Right renal pelvis (tissue), 4 donors: ENCODE data around the gene CDH20. TPM values are rescaled to one million over a fixed set of nuclear protein-coding genes. Genes with fewer than 3 reads are reported as not detected.

Experiments used
- DNase-seq, 4 donors: peaks; one replicate each; pipeline ENCODE4 v3.0.0-alpha.2; 2013; ENCODE audit warnings: low read depth in 4 of 4, low spot score in 3 of 4, missing footprints in 1 of 4
- polyA plus RNA-seq, 4 donors: library from polyadenylated mRNA; unstranded; fragments of 120-200 nt; gene quantifications; one replicate each; pipeline ENCODE4 v1.2.1, GENCODE V29; 2013; ENCODE audit not compliant: insufficient read length in 4 of 4

Gene CDH20
- polyA plus RNA-seq, 4 donors: 3.1 to 4.3 (median 3.6) TPM

DNA sequence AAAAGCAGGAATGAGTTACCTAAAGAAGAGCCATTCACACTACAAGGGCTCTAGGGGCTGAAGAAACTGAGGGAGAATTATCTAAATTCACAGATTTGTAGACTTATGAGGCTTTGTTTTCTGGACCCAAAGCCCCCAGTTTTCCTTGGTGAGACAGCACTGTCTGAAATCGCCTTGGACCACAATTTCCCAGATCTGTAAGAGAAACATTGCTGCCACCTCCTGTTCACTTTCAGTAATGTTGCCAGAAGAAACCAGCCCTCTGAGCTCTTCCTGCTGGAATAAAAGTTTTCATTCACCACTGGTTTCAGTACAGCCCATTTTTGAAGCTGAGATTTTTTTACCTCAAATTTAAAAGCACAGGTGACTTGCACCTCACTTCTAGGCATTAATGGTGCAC, 169.2 kb downstream of the CDH20 start:
- peak; percentile 40 to 57 (median 48) for DNase-seq

DNA sequence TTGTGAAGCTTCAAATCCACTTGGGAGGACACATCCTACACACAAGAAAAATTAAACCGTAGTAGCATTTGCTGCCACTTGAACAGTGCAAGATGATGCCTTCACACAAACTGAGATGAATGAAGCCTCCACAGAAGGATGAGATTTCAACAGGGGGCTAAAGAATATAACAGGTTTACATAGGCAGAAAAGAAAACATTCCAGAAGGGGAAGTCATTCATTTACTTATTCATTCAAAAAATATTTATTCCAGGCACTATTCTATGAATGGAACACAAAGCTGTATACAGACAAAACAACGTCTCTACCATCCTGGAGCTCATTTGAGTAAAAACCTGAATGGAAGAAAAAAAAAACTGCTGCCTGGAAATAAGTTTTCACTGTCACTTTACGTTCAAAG, 170.5 kb downstream of the CDH20 start:
- DNase-seq: no peak

GRCh38 chr18:61528961-61529360, 195.7 kb downstream of the CDH20 start:
- peak in 1 of 4 donors; percentile 43 for DNase-seq

GRCh38 chr18:61530681-61531080, 197.5 kb downstream of the CDH20 start:
- DNase-seq: no peak

DNA sequence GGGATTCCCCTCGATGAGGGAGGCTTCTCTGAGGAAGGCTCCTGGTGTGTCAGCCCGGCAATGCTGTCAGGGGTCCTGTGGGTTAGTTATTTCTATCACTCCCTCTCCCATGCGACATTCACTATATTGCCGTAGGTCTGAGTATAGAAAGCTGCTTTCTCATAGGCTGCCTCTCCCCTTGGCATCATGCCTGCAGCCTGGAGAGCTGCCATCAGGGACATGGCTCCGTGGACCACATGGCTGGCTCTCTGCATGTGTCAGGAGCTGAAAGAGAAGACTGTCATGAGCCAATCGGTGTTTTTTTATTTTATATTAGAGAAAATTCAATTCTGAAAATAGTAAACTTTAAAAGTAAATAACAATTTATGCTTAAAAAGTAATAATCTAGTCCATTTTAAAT, 198.0 kb downstream of the CDH20 start:
- DNase-seq: no peak

GRCh38 chr18:61531891-61532290, 198.7 kb downstream of the CDH20 start:
- DNase-seq: no peak

- no peak for DNase-seq
Observed at GRCh38 chr18:61535401-61535800, 202.2 kb downstream of the CDH20 start.

GRCh38 chr18:61541673-61542072, 208.4 kb downstream of the CDH20 start:
- DNase-seq: no peak

GRCh38 chr18:61542596-61542995, 209.4 kb downstream of the CDH20 start:
- no peak for DNase-seq

GRCh38 chr18:61543518-61543917, 210.3 kb downstream of the CDH20 start:
- no peak for DNase-seq

DNA sequence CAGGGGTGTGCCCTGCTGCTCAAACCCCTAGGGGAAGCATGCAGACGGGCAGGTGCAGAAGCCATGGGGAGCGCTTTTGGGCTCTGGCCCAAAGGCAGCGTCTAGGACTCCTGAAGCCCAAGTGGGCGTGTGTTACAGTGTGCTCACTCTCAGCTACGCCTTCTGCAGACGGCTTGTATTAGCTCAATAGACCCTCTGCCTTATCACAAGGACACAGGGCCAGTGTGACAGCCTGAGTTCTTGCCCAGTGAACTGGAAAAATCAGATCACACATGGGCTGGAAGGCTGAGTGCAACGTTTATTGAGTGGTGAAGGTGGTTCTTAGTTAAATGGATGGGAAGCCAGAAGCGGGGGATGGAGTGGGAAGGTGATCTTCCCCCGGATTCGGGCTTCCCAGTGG, 210.9 kb downstream of the CDH20 start:
- no peak for DNase-seq

DNA sequence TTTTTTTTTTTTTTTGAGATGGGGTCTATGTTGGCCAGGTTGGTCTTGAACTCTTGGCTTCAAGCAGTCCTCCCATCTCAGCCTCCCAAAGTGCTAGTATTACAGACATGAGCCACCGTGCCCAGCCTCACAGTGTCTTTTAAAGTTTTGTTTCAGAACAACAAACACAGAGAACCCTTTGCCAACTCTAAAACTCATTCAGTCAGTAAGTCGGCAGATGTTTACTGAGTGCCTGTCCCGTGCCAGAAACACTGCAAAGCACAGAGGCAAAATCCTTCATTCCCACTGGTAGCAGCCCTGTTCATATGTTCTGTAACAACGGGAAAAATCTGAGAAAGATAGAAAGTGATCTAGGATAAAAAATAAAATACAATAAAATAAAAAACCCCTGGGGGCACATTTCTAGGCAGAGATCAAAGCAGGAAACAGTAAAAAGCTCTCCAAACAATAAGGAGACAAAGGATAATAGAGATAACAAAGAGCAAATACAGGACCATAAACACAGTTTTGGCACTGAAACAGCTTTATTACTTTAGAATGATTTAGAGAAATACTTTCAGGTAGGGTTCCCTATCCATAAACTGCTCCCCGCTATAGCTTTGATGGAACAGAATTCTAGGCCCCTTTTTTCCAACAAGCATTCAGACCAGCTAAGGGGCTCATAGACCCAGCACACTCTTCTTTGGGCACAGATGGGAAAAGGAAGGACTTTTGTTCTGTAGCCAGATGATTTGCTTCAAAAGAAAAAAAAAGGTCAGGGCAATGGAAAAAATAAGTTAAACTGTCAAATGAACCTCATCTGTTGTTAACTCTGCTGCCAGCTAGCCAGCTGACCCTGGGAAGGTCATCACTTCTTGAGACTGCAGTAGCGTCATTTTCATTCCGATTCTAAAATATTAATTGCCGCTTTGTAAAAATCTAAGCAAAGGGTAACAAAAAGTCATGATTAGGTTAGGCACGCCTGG, 212.3 kb downstream of the CDH20 start:
- DNase-seq: no peak

GRCh38 chr18:61546590-61546989, 213.4 kb downstream of the CDH20 start:
- no peak for DNase-seq

GRCh38 chr18:61549416-61549815, 216.2 kb downstream of the CDH20 start:
- DNase-seq: no peak

GRCh38 chr18:61549889-61550288, 216.7 kb downstream of the CDH20 start:
- no peak for DNase-seq

DNA sequence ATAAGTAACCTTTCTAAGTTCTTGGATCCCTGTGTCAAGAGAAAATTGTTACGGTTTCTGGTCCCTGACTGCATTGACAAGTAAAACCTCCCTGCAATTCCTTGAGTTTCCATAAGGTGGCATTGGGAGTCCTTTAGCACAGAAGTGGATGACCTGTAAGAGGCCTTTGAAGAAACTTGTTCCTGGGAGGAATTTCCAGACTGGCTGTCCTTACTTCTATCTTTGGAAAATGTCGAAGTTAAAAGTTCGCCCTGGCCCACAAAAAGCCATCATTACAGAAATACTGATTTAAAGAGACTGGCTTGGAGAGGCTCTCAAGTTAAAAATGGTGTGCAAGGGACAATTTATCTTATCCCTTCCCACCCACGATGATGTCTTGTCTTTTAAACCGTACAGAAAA, 218.4 kb downstream of the CDH20 start:
- DNase-seq: peak; percentile 47 to 70 (median 58)

GRCh38 chr18:61553045-61553659, 219.9 kb downstream of the CDH20 start:
- no peak for DNase-seq

- no peak for DNase-seq
Observed at GRCh38 chr18:61554117-61554776, 221.0 kb downstream of the CDH20 start.

DNA sequence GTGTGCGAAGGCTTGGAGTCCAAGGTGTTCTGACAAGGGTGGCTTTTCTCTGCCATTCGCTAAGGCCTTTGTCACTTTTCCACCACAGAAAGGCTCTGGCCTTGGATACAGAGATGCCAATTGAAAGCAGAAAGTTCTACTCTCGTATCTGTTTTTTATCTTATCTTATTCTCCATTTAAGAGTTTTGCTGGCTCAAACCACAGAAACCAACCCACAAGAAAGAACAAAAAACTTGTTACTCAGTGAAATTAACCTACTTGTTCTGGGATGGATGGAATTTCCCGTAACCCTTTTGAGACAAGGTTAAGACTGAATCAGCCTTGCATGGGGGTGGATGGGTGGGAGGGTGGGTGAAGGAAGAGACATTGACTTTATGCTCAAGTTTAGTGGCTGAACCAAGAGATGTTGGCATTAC, 221.7 kb downstream of the CDH20 start:
- no peak for DNase-seq

GRCh38 chr18:61556316-61556715, 223.1 kb downstream of the CDH20 start:
- no peak for DNase-seq

- no peak for DNase-seq
Observed at GRCh38 chr18:61556862-61557261, 223.6 kb downstream of the CDH20 start.
